Tibial nerve (tissue), 4 donors: ENCODE data around the gene MRPS5. TPM values are rescaled to one million over a fixed set of nuclear protein-coding genes. Genes with fewer than 3 reads are reported as not detected.

Experiments
- DNase-seq, 2 donors: peaks; one replicate each; pipeline ENCODE4 v3.0.0-alpha.2; 2019; ENCODE audit warnings: low spot score in 2 of 2
- H3K27ac ChIP-seq, 4 donors: fragments of 200-600 bp; sonication (generic) in 3 of 4; one replicate each; pipeline ENCODE4 v1.5.1; 2017 to 2019; ENCODE audit warnings: mild to moderate bottlenecking in 1 of 4
- H3K27me3 ChIP-seq, 2 donors: fragments of 200-600 bp; sonication (generic) in 1 of 2; one replicate each; pipeline versions ENCODE4 v1.5.1 to v1.6.0; 2017 to 2019
- H3K36me3 ChIP-seq, 3 donors: fragments of 200-600 bp; sonication (generic); one replicate each; pipeline ENCODE4 v1.5.1; 2018 to 2019
- H3K4me1 ChIP-seq, 4 donors: fragments of 200-600 bp; sonication (generic) in 3 of 4; one replicate each; pipeline ENCODE4 v1.5.1; 2017 to 2019
- H3K4me3 ChIP-seq, 4 donors: fragments of 200-600 bp; sonication (generic) in 3 of 4; one replicate each; pipeline ENCODE4 v1.5.1; 2017 to 2019; ENCODE audit warnings: mild to moderate bottlenecking in 1 of 4, moderate library complexity in 1 of 4
- H3K9me3 ChIP-seq, 4 donors: fragments of 200-600 bp; sonication (generic) in 3 of 4; one replicate each; pipeline ENCODE4 v1.5.1; 2017 to 2019
- EP300 ChIP-seq, 2 donors: sonication (generic); formaldehyde crosslinking; IDR thresholded peaks; one replicate each; pipeline ENCODE4 v1.6.1; 2017; ENCODE audit warnings: antibody characterized with exemption in 2 of 2, mild to moderate bottlenecking in 1 of 2
- POLR2A ChIP-seq, 2 donors: fragments of 450-650 bp; IDR thresholded peaks; one replicate each; pipeline ENCODE4 v1.6.1; 2017; ENCODE audit warnings: antibody characterized with exemption in 2 of 2, mild to moderate bottlenecking in 2 of 2, moderate library complexity in 2 of 2
- WGBS, 2 donors: methylation state at CpG; one replicate each; pipeline ENCODE4 v1.1.5; 2018; 5-methylcytosine and 5-hydroxymethylcytosine counted together
- total RNA-seq, 4 donors: library from RNA; depleted of rRNA; stranded (reverse); fragments of >200 nt; gene quantifications; one replicate each; pipeline ENCODE4 v1.1.0, GENCODE V29; 2016
- TF ChIP-seq, protein P1 (sequence below), 5 experiments: fragments of 200-600 bp in 3 of 5; fragments of 450-650 bp in 2 of 5; sonication (generic) in 3 of 5; IDR thresholded peaks; one replicate each; pipeline ENCODE4 v1.5.1; 2016 to 2019; ENCODE audit warnings: antibody characterized with exemption in 5 of 5, mild to moderate bottlenecking in 3 of 5, moderate library complexity in 2 of 5

Gene MRPS5
- total RNA-seq, 4 donors from 2014 or later: 34.3 to 67.8 (median 50.8) TPM

DNA sequence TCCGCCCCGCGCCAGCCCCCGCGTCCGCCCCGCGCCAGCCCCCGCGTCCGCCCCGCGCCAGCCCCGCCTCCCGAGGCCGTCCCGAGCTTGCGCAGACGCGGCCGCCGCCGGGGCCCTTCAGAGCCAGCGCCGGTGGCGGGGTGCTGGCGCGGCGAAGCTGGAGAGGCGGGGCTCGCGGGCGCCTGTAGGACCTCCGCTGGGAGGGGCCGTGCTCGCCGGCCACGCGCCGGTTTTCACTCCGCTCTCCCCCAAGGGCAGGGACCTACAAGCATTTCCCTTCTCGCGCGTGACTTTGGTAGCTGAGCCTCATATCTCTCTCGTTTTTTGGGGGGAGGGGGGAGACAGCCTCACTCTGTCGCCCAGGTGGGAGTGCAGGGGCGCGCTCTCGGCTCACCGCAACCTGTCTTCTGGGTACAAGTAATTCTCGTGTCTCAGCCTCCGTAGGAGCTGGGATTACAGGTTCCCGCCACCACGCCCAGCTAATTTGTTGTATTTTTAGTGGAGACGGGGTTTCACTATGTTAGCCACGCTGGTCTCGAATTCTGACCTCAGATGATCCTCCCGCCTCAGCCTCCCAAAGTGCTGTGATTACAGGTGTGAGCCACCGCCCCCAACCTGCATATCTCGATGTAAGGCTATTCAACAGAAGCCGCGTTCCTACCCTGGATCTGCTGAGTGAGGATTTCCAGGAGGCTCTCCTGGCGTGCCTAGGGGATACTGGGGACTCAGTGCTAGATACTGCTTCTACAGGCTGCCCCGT is 38.3 kb upstream of the MRPS5 start, which contains the start of gene ZNF514:
Gene ZNF514, minus strand, starts transcription at position 159 of the 760 bp plus-strand sequence. CDS start 6,595 bp downstream, outside the sequence.
- peak within 1 kb of the TSS; percentile 82 to 90 (median 86) for H3K27ac ChIP-seq
- peak within 1 kb of the TSS; percentile 57 to 90 (median 78) for H3K4me3 ChIP-seq
- WGBS, 2 donors: 18 to 27% methylated on average over 20 to 31 of the region's 64 CpGs

DNA sequence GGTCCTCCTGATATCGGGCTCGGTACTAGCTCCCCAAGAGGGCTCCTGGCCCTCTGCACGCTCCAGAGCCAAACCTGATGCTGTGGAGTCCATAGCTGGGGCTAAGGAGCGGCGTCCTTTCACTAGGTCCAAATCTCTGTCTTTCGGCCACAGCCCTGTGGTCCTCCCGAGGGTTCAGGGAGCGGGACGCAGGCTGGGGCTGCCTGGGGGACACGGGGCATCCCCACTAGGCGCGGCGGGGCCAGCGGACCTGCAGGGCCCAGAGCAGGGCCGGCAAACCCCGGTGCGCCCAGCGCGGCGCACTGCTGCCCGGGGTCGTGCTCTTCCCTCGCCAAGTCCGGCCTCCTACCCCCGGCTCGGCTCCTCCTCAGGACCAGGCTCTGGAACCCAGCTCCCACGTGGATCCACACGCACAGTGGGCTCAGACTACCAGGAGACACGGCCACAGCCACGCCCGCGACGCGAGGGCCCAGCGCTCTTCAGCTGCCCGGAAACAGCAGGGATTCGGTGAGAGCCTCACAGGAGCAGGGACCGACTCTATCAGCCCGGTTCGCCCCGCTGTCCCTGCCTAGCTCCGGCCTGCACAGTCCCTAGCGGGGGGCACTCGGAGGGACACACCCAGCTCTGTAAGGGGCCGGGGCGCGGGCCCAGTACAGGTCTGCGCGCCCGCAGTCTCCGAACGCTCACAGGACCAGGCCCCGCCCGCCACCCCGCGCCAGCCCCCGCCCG is 37.4 kb upstream of the MRPS5 start:
- DNase-seq: peak; percentile 10 to 19
- peak overlapping the region in 3 of 4 donors; percentile 83 to 90 (median 86) for H3K27ac ChIP-seq
- H3K9me3 ChIP-seq: peaks cover 0 to 17% (median 5%) of the 10 kb centered on the region in 4 donors
- WGBS, 2 donors: 0 to 1% methylated on average over 10 to 11 of the region's 58 CpGs
- H3K36me3 ChIP-seq: peaks cover 0 to 44% (median under 1%) of the 10 kb centered on the region in 3 donors
- TF ChIP-seq EP300 (IDR thresholded peaks at IDR 0.05): no peak
- TF ChIP-seq, protein P1, sequence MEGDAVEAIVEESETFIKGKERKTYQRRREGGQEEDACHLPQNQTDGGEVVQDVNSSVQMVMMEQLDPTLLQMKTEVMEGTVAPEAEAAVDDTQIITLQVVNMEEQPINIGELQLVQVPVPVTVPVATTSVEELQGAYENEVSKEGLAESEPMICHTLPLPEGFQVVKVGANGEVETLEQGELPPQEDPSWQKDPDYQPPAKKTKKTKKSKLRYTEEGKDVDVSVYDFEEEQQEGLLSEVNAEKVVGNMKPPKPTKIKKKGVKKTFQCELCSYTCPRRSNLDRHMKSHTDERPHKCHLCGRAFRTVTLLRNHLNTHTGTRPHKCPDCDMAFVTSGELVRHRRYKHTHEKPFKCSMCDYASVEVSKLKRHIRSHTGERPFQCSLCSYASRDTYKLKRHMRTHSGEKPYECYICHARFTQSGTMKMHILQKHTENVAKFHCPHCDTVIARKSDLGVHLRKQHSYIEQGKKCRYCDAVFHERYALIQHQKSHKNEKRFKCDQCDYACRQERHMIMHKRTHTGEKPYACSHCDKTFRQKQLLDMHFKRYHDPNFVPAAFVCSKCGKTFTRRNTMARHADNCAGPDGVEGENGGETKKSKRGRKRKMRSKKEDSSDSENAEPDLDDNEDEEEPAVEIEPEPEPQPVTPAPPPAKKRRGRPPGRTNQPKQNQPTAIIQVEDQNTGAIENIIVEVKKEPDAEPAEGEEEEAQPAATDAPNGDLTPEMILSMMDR (IDR thresholded peaks at IDR 0.05): no peak
- no peak for TF ChIP-seq POLR2A (IDR thresholded peaks at IDR 0.05)
- no peaks in the 10 kb centered on the region for H3K27me3 ChIP-seq
- H3K4me3 ChIP-seq: peak overlapping the region; percentile 57 to 90 (median 78)
- H3K4me1 ChIP-seq: peaks cover 0 to 38% (median 12%) of the 10 kb centered on the region in 4 donors

More for the DNA sequence above, 38.3 kb upstream of the MRPS5 start, which contains the start of gene ZNF514:
- DNase-seq: peak; percentile 45 to 48
- peaks cover 0 to 36% (median 0%) of the 10 kb centered on the region in 3 donors for H3K36me3 ChIP-seq
- H3K4me1 ChIP-seq: peaks cover 0 to 46% (median 15%) of the 10 kb centered on the region in 4 donors
- no peaks in the 10 kb centered on the region for H3K27me3 ChIP-seq
- TF ChIP-seq, protein P1 (IDR thresholded peaks at IDR 0.05): no peak
- TF ChIP-seq EP300 (IDR thresholded peaks at IDR 0.05) (peak in 1 of 2 donors; percentile 22), POLR2A (IDR thresholded peaks at IDR 0.05) (no peak)
- H3K9me3 ChIP-seq: peaks cover 0 to 10% (median 2%) of the 10 kb centered on the region in 4 donors

DNA sequence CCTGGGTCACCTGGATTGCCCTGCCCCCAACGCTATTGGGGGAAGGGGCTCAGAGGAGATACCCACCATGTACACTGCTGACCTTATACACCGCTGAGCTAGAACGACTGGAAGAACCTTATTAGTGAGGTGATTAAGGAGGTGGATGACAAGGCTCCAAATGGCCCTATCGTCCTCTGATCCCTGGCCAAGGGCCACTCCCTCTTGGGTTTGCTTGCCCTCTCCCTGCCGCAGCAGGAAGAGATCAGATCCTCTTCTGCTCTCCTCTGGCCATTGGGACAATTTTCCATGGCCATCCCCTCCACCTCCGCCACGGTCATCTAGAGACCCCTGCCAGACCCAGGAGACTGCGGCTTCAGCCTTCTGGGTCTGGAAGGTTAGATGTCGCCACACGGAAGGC is 36.8 kb upstream of the MRPS5 start:
- TF ChIP-seq, protein P1 (IDR thresholded peaks at IDR 0.05): no peak
- TF ChIP-seq EP300 (IDR thresholded peaks at IDR 0.05): no peak
- no peak for TF ChIP-seq POLR2A (IDR thresholded peaks at IDR 0.05)
- peak overlapping the region in 3 of 4 donors; percentile 83 to 90 (median 86) for H3K27ac ChIP-seq
- no peaks in the 10 kb centered on the region for H3K27me3 ChIP-seq
- peak overlapping the region; percentile 57 to 90 (median 78) for H3K4me3 ChIP-seq
- peaks cover 0 to 32% (median 12%) of the 10 kb centered on the region in 4 donors for H3K4me1 ChIP-seq
- DNase-seq: no peak
- peaks cover 0 to 50% (median 3%) of the 10 kb centered on the region in 3 donors for H3K36me3 ChIP-seq
- peaks cover 0 to 23% (median 6%) of the 10 kb centered on the region in 4 donors for H3K9me3 ChIP-seq
- 64 to 65% methylated on average over 10 of the region's 10 CpGs for WGBS, 2 donors

DNA sequence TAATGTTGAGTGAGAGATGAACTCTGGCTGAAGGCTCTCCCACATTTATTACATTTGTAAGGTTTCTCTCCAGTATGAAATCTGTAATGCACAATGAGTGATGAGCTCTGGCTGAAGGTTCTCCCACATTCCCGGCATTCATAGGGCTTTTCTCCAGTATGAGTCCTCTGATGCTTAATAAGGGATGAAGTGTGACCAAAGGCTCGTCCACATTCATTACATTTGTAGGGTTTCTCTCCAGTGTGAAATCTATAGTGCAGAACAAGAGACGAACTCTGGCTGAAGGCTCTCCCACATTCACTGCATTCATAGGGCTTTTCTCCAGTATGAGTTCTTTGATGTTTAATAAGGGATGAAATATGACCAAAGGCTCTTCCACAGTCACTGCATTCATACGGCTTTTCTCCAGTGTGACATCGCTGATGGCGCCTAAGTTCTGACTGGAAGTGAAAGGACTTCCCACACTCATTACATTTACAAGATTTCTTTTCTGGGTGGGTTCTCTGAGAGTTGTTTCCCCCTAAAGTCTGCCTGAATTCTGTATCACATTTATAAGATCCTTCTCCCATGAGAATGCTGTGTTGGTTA is 27.9 kb upstream of the MRPS5 start:
- H3K36me3 ChIP-seq: peaks cover 3 to 100% (median 44%) of the 10 kb centered on the region in 3 donors
- H3K27ac ChIP-seq: no peak overlapping the region
- DNase-seq: no peak
- H3K9me3 ChIP-seq: peaks cover 0 to 99% (median 47%) of the 10 kb centered on the region in 4 donors
- WGBS, 2 donors: 92 to 95% methylated on average over 6 of the region's 6 CpGs
- H3K27me3 ChIP-seq: no peaks in the 10 kb centered on the region
- H3K4me1 ChIP-seq: no peaks in the 10 kb centered on the region
- H3K4me3 ChIP-seq: no peak overlapping the region
- no peak for TF ChIP-seq EP300 (IDR thresholded peaks at IDR 0.05)
- TF ChIP-seq, protein P1 (IDR thresholded peaks at IDR 0.05): no peak
- TF ChIP-seq POLR2A (IDR thresholded peaks at IDR 0.05): no peak
